Ishikawa (cell line): ENCODE results near the gene PLCL2.

ENCODE experiments used
- CEBPB ChIP-seq: IDR thresholded peaks from 2 replicates; pipeline ENCODE4 v1.6.1; 2012
- CREB1 ChIP-seq: IDR thresholded peaks from 2 replicates; pipeline ENCODE4 v1.6.1; 2012; ENCODE audit warnings: low read depth
- EGR1 ChIP-seq: IDR thresholded peaks from 2 replicates; pipeline ENCODE4 v1.6.1; 2012
- EP300 ChIP-seq: IDR thresholded peaks from 2 replicates; pipeline ENCODE4 v1.6.1; 2012; ENCODE audit warnings: borderline replicate concordance
- FOXM1 ChIP-seq: IDR thresholded peaks from 2 replicates; pipeline ENCODE4 v1.6.1; 2012; ENCODE audit warnings: low read depth, borderline replicate concordance
- NFIC ChIP-seq: IDR thresholded peaks from 2 replicates; pipeline ENCODE4 v1.6.1; 2012
- RAD21 ChIP-seq: IDR thresholded peaks from 2 replicates; pipeline ENCODE4 v1.6.1; 2012; ENCODE audit warnings: low read depth
- TAF1 ChIP-seq: IDR thresholded peaks from 2 replicates; pipeline ENCODE4 v1.6.1; 2012; ENCODE audit warnings: low read depth, mild to moderate bottlenecking
- TCF12 ChIP-seq: IDR thresholded peaks from 2 replicates; pipeline ENCODE4 v1.6.1; 2012; ENCODE audit warnings: low read depth
- TEAD4 ChIP-seq: IDR thresholded peaks from 2 replicates; pipeline ENCODE4 v1.6.1; 2012
- YY1 ChIP-seq: IDR thresholded peaks from 2 replicates; pipeline ENCODE4 v1.6.1; 2012; ENCODE audit warnings: low read depth
- ZBTB7A ChIP-seq: IDR thresholded peaks from 2 replicates; pipeline ENCODE4 v1.6.1; 2012; ENCODE audit warnings: low read depth
- TF ChIP-seq, protein P1 (sequence below): IDR thresholded peaks from 2 replicates; pipeline ENCODE4 v1.6.1; 2012
- TF ChIP-seq, protein P2 (sequence below): IDR thresholded peaks from 2 replicates; pipeline ENCODE4 v1.6.1; 2012; ENCODE audit warnings: low read depth, mild to moderate bottlenecking
- TF ChIP-seq, protein P3 (sequence below): IDR thresholded peaks from 2 replicates; pipeline ENCODE4 v1.6.1; 2012

PLCL2 gene

DNA sequence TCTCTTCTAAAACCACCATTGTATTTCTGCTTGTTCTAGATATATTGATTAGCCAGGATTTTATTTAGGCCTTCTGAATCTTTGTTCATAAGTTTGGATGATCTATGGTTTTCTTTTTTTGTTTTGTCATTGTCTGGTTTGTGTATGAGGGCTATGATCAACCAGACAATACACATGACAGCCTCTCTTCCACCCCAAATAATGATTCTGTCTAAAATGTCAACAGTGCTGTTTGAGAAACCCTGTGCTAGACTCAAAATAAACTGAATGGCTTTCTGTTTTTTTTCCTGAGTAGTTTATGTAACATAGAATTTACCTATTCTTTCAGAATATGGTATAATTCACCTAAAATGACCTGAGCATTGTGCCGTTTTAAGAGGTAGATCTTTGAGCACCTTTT is 66.1 kb downstream of the PLCL2 start:
- TF ChIP-seq EP300 = no peak
- no peak for TF ChIP-seq TCF12

DNA sequence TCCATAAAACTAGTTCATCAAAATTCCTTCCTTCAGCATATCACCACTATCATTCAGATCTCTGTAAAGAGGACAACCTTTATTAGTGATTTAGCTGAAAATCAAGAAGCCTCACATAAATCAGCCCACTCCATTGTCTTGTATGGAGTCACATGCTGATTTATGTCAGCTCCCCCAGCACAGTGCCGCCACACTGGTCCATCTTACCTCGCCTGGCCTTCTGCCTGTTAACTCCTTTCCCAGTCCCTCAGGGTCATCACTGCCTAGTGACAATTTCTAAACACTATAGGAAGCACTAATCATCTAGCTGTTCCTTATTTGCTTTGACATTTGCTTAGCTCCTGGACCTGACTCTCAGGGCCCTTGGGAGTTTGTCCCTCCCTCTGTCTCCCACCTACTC is 75.4 kb downstream of the PLCL2 start:
- TF ChIP-seq CEBPB = no peak
- no peak for TF ChIP-seq TCF12
- TF ChIP-seq TAF1 = no peak
- no peak for TF ChIP-seq TEAD4
- TF ChIP-seq RAD21 = no peak
- TF ChIP-seq, protein P1, sequence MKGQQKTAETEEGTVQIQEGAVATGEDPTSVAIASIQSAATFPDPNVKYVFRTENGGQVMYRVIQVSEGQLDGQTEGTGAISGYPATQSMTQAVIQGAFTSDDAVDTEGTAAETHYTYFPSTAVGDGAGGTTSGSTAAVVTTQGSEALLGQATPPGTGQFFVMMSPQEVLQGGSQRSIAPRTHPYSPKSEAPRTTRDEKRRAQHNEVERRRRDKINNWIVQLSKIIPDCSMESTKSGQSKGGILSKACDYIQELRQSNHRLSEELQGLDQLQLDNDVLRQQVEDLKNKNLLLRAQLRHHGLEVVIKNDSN = no peak

DNA sequence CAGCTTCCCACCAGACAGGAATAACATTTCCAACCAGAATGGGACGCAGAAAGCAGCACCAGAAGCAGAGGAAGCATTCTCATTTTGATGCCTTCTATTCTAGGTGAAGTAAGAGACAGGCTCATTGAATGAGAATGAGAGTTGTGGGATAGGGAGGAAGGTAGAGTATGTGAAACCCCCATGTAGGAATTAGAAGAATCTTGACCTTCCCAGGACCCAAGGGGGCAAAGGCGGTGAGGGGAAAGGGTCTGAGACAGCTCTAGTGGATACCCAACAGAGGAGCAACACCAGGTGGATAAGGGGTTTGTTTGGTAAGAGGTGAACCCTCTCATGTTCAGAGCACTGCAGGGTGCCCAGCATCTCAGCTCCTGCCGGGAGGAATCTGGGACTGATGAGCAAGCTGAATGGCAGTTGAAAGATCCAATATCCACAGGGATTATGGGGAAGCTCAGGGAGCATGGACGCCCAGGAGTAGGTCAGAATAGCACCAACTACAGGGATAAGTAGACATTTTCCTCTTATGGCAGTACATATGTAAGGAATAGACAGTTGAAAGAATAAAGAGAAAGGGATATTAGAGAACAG is 77.0 kb downstream of the PLCL2 start:
- no peak for TF ChIP-seq EGR1
- TF ChIP-seq TEAD4 = no peak
- TF ChIP-seq, protein P1 = no peak
- no peak for TF ChIP-seq CREB1
- no peak for TF ChIP-seq TAF1
- TF ChIP-seq, protein P2, sequence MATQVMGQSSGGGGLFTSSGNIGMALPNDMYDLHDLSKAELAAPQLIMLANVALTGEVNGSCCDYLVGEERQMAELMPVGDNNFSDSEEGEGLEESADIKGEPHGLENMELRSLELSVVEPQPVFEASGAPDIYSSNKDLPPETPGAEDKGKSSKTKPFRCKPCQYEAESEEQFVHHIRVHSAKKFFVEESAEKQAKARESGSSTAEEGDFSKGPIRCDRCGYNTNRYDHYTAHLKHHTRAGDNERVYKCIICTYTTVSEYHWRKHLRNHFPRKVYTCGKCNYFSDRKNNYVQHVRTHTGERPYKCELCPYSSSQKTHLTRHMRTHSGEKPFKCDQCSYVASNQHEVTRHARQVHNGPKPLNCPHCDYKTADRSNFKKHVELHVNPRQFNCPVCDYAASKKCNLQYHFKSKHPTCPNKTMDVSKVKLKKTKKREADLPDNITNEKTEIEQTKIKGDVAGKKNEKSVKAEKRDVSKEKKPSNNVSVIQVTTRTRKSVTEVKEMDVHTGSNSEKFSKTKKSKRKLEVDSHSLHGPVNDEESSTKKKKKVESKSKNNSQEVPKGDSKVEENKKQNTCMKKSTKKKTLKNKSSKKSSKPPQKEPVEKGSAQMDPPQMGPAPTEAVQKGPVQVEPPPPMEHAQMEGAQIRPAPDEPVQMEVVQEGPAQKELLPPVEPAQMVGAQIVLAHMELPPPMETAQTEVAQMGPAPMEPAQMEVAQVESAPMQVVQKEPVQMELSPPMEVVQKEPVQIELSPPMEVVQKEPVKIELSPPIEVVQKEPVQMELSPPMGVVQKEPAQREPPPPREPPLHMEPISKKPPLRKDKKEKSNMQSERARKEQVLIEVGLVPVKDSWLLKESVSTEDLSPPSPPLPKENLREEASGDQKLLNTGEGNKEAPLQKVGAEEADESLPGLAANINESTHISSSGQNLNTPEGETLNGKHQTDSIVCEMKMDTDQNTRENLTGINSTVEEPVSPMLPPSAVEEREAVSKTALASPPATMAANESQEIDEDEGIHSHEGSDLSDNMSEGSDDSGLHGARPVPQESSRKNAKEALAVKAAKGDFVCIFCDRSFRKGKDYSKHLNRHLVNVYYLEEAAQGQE = no peak
- no peak for TF ChIP-seq EP300
- no peak for TF ChIP-seq FOXM1
- TF ChIP-seq NFIC = no peak
- TF ChIP-seq TCF12 = no peak
- no peak for TF ChIP-seq ZBTB7A
- TF ChIP-seq, protein P3, sequence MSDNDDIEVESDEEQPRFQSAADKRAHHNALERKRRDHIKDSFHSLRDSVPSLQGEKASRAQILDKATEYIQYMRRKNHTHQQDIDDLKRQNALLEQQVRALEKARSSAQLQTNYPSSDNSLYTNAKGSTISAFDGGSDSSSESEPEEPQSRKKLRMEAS = no peak
- TF ChIP-seq RAD21 = no peak
- TF ChIP-seq CEBPB = no peak

DNA sequence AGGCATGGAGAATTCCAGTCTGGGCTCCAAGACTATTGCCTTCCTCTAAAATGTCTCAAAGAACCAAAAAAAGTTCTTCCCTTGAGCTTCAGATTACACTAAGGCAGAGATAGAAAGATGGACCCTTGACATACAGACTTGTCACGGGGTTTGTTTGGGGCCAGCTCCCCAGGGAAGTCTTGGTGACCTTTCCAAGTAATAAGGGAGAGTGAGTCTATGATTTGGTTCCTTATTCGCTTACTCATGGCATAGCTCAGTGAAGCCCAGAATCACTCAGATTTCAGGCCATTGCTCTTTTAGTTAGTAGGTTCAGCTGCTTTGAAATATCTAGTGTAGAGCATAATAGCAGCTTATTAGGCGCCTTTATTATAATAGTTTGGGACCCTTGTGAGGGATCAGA is 90.3 kb downstream of the PLCL2 start:
- no peak for TF ChIP-seq FOXM1
- TF ChIP-seq, protein P2 = no peak
- TF ChIP-seq, protein P1 = no peak
- TF ChIP-seq CREB1 = no peak
- TF ChIP-seq YY1 = no peak
- TF ChIP-seq CEBPB = no peak
- no peak for TF ChIP-seq EP300
- no peak for TF ChIP-seq NFIC
- TF ChIP-seq, protein P3 = no peak
- TF ChIP-seq EGR1 = no peak
- no peak for TF ChIP-seq TCF12
- TF ChIP-seq TEAD4 = no peak
- TF ChIP-seq RAD21 = no peak
- no peak for TF ChIP-seq TAF1
- no peak for TF ChIP-seq ZBTB7A

DNA sequence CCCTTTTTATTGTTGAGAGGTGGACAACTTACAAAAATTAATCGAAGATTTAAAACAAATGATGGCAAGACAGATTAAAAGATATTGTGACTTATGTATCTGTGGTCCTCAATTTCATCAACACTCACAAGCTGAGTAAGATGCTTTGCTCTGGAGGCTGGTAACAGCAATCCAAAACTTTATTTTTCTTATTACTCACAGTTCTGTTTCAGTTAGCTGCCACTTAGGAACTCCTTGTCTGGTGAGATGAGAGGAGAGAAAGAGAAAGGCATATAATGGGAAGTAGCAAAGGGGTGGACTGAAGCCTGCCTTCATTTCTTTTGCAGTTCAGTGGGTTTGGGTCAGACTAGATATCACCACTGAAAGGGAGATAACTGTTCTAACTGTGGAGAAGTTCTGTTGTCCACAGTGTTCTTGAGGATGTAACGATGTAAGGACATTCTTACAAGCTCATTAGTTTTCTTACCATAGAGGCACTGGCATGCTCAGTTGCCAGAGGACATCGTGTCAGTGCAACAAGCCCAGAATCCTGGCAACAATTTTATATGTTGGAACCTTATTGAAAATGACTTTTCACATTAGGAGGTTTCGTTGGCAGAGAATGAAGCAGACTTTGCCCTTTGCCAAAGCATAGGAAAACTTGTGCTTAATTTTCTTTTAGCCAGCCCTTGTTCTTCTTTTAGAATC is 93.6 kb downstream of the PLCL2 start:
- no peak for TF ChIP-seq TAF1
- TF ChIP-seq, protein P2 = no peak
- no peak for TF ChIP-seq ZBTB7A
- TF ChIP-seq, protein P1 = no peak
- no peak for TF ChIP-seq EP300
- TF ChIP-seq RAD21 = no peak
- TF ChIP-seq YY1 = no peak
- TF ChIP-seq CEBPB = no peak
- TF ChIP-seq FOXM1 = no peak
- TF ChIP-seq EGR1 = no peak
- no peak for TF ChIP-seq NFIC
